AG20443 (cell line): ENCODE results near the gene C6orf132.

Experiments used
- DNase-seq: peaks from one replicate; pipeline ENCODE4 v3.0.0; 2012; ENCODE audit warnings: low spot score, mixed read lengths

C6orf132 gene

DNA sequence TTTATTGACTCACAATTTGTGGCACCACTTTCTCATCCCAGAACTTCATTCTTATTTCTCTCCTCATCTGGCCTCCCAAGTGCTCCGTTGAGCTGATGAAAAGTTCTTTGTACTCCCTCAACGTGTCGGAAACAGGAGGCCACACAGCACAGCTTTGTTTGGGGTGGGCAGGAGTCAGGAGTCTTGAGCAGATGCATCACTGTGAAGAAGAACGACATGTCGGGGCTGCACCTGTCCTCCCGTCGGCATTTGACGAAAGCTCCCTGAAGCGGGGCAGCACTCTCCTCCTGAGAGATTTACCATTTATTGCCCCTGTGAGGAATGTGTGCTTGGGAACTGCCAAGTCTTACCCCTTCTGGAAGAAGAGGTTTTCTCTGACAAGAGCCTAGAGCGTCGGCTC, 64.0 kb downstream of the C6orf132 start:
- DNase-seq = no peak

DNA sequence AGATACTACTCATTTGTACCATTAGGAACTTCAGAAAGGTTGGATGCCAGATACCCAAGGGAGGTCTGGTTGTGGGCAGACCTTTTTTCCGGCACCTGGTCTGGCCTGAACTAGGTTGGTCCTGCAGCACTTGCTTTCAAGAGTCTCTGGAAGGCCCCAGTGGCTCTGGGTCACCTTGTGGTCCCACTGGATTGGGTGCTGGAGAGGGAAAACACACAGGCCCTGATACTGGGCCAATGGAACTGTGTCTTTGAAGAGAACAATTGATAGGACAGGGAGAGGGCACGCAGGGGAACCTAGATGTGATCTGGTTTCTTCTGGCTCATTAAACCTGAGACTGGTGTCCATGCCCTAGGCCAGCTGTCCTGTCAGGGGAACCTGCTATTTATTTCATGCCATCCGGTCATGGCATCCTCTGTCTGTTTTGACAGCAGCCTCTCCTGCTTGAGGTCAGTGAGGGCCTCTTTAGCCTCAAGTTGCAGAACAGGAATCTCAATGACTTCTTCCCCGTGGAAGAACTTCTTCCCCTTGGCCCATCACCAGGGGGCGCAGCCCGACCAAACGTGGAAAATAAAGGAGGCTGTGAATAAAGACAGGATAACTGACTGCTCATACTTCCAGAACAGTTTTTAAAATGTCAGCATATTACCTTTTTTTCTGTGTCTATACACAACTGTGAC, 67.1 kb downstream of the C6orf132 start:
- DNase-seq = peak; percentile 90

DNA sequence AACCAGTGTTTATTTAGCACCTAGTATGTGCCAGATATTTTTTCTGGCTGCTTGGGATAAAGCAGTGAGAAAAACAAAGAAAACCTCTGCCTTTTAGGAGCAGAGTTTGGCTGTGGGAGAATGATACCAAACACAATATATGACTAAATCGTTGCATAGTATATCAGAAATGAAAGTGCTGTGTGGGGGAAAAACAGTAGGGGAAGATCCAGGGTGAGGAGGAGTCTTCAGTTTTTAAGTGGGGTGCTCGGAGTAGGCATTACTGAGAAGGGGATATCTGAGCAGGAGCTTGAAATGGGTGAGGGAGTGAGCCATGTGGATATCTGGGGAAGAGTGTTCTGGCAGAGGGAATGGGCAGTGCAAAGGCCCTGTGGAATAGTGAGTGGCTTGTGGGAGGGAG, 69.1 kb downstream of the C6orf132 start:
- no peak for DNase-seq

DNA sequence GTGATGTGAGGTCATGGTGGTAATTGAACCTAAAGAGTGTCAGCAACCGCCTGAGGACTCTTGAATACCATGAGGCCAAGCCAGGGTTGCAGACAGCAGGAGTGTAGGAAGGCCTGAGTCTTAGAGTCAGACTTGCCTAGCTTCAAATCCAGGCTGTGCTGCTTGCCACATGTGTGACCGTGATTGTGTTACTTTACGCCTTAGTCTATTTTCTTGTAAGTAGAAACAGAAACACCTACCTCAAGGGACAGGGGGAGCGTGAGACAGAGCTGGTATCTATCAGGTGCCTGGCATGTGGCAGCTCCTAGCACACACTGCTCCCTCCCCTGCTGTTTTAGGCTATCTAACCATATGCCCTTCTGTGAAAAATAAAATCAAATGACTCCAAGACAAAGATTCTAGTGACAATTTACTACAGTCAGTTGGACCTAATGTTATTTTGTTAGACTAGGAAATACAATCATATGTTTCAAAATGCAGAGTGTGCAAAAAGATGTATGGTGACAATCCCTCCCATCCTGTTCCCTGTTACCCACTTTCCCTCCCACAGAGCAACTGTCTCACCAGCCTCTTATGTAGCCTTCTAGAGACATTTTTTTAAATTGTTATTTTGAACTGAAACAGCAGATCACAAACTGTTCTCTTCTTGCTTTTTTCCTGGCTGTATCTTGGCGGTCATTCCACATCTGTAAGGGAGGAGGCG, 70.4 kb downstream of the C6orf132 start:
- no peak for DNase-seq

DNA sequence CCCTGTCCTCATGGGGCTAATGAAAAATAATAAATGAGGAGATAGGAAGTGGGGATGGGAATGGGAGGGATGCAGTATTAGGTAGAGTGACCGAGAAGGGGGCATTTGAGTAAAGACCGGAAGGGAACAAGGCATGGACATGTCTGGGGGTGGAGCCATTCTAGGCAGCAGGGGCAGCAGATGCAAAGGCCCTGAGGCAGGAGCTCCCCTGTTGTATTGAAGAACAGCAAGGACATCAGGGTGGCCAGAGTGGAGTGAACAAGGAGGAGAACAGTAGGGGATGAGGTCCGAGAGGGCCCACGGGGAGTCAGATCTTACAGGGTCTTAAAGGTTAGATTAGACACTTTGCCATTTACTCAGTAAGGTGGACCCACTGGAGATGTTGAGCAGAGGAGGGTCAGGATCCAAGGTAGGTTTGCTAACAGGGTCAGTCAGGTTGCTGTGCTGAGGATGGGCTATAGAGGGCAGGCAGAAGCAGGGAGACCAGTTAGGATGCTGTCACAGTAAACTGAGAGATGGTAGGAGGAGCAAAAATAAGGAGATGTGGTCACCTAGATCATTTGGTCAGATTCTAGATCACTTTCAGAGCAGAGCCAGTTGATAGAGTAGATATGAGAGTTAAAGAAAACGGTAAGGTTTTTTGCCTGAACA, 73.4 kb downstream of the C6orf132 start:
- no peak for DNase-seq

DNA sequence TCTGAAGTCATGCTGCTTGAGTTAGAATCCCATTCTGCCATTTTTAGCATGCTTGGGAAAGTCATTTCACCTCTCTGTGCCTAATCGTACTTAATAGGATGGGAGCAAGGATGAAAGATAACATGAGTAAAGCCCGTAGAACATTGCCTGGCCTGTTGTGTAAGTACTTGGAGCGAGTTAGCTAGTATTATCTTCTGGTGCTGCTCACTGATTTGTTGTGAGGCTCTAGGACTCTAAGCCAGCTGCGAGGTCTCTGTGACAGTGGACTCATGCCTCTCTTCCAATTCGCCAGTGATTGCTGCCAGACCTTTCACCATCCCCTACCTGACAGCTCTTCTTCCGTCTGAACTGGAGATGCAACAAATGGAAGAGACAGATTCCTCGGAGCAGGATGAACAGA, 74.2 kb downstream of the C6orf132 start:
- no peak for DNase-seq

DNA sequence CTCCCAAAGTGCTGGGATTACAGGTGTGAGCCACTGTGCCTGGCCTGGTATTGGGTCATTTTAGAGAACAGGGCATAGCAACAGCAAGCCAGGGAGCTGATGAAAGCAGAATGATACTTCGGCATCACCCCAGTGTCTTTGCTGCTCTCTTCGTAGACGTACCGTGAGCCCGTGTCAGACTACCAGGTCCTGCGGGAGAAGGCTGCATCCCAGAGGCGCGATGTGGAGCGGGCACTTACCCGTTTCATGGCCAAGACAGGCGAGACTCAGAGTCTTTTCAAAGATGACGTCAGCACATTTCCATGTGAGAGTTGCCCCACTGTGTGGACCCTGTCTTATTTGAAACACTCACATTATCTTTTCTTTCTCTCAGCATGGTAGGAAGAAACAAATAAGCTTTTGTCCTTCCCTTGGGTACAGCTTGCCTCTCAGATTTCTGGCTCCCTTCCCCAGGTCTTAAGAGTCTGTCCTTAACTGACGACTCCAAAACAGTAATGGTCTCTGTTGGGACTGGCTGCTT, 76.2 kb downstream of the C6orf132 start:
- DNase-seq = no peak

DNA sequence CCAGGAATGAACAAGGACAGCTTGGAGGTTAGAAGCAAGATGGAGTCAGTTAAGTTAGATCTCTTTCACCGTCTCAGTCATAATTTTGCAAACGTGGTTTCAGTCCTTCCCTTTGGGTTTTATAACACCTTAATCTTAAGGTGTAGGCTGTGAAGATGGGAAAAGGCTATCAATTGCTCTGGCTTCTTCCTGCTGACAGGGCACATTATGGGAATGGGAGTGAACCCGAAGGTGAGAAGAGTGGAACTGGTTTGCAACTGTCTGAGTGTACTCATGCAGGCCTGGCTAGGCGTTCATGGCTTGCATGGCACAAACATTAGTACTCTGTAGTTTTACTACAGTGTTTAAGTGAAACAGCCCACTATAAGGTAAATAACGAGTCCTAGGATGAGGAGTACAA, 82.7 kb downstream of the C6orf132 start:
- no peak for DNase-seq

DNA sequence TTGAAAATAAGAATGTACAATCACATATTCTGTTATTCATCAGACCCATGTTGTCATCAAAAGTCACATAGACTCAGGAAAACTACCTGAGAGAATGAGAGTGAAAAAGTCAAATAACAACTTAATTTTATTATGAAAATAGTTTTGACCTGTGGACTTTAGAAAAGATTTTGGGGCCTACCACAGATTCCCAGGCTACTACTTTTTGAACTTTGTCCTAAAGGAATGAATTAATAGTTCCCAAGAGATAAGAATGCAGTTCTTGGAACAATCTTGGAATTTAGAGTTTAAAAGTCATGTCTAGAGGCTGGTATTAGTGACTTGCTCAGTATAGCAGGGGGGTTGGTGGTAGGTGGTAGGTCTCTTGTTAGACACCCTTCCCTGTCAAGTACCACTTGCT, 88.8 kb downstream of the C6orf132 start:
- no peak for DNase-seq

DNA sequence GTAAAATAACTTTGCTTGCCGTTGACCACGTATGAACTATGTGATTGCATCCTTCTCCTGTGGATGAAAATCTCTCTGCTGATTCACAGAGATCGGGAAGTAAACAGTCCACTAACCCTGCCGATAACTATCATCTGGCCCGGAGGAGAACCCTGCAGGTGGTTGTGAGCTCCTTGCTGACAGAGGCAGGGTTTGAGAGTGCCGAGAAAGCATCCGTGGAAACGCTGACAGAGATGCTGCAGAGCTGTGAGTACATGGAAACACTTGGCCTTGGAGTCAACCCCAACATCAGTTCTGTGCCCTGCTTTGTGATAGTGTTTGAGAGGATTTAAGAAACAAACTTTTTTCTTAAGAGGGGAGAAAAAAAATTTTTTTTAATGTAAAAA, 91.2 kb downstream of the C6orf132 start:
- DNase-seq = no peak
